DOHH2 (cell line): Measurements from ENCODE around the gene OPN3.

Experiments used
- H3F3A ChIP-seq: fragments of 200-600 bp; sonication (generic), shearing (Covaris generic); 2 replicates; pipeline ENCODE4 v1.6.0; 2016; ENCODE audit warnings: antibody characterized with exemption, mild to moderate bottlenecking; ENCODE audit not compliant: control insufficient read depth, insufficient read depth
- H3K27ac ChIP-seq: fragments of 200-600 bp; sonication (generic); 2 replicates; pipeline ENCODE4 v1.5.1; 2014; ENCODE audit warnings: low read depth, mild to moderate bottlenecking, low read length, moderate library complexity
- H3K27me3 ChIP-seq: fragments of 200-600 bp; sonication (generic); 2 replicates; pipeline ENCODE4 v1.6.1; 2014; ENCODE audit warnings: mild to moderate bottlenecking, low read length, mixed read lengths; ENCODE audit not compliant: control insufficient read depth
- H3K36me3 ChIP-seq: fragments of 200-600 bp; sonication (generic); 2 replicates; pipeline ENCODE4 v1.6.1; 2014; ENCODE audit warnings: mild to moderate bottlenecking, low read length, moderate library complexity, mixed read lengths; ENCODE audit not compliant: control insufficient read depth
- H3K4me1 ChIP-seq: fragments of 200-600 bp; sonication (generic); 2 replicates; pipeline ENCODE4 v1.6.1; 2014; ENCODE audit warnings: mild to moderate bottlenecking, low read length, mixed read lengths; ENCODE audit not compliant: control insufficient read depth
- H3K4me2 ChIP-seq: fragments of 200-600 bp; sonication (generic); 2 replicates; pipeline ENCODE4 v1.6.0; 2014; ENCODE audit warnings: mild to moderate bottlenecking, low read length, moderate library complexity
- H3K4me3 ChIP-seq: fragments of 200-600 bp; sonication (generic); 2 replicates; pipeline ENCODE4 v1.5.1; 2014; ENCODE audit warnings: mild to moderate bottlenecking, low read length, mixed read lengths
- H3K79me2 ChIP-seq: fragments of 200-600 bp; sonication (generic); 2 replicates; pipeline ENCODE4 v1.6.1; 2014; ENCODE audit warnings: mild to moderate bottlenecking, low read length, mixed read lengths; ENCODE audit not compliant: control insufficient read depth
- H3K9me2 ChIP-seq: fragments of 200-600 bp; sonication (generic); replicated peaks from 2 replicates; pipeline ENCODE4 v1.6.1; 2014; ENCODE audit warnings: mild to moderate bottlenecking, low read length, mixed read lengths; ENCODE audit not compliant: control insufficient read depth
- H3K9me3 ChIP-seq: fragments of 200-600 bp; sonication (generic); 2 replicates; pipeline ENCODE4 v1.6.1; 2014; ENCODE audit warnings: antibody characterized with exemption, low read length, mixed read lengths; ENCODE audit not compliant: control insufficient read depth, insufficient read depth
- H4K20me1 ChIP-seq: fragments of 200-600 bp; sonication (generic); 2 replicates; pipeline ENCODE4 v1.6.0; 2014; ENCODE audit warnings: low read depth, mild to moderate bottlenecking, antibody characterized with exemption, low read length, moderate library complexity; ENCODE audit not compliant: control insufficient read depth, insufficient read depth
- EZH2phosphoT487 ChIP-seq: fragments of 200-600 bp; sonication (generic); IDR thresholded peaks from 2 replicates; pipeline ENCODE4 v1.6.1; 2017; ENCODE audit warnings: borderline replicate concordance, mild to moderate bottlenecking, antibody characterized with exemption, low read length, moderate library complexity, mixed read lengths
- TF ChIP-seq, protein P1 (sequence below): fragments of 200-600 bp; sonication (generic); IDR thresholded peaks from one replicate; pipeline ENCODE4 v1.5.1; 2014; ENCODE audit warnings: antibody characterized with exemption, mild to moderate bottlenecking, low read depth, low read length; ENCODE audit not compliant: poor library complexity, severe bottlenecking

OPN3 gene

DNA sequence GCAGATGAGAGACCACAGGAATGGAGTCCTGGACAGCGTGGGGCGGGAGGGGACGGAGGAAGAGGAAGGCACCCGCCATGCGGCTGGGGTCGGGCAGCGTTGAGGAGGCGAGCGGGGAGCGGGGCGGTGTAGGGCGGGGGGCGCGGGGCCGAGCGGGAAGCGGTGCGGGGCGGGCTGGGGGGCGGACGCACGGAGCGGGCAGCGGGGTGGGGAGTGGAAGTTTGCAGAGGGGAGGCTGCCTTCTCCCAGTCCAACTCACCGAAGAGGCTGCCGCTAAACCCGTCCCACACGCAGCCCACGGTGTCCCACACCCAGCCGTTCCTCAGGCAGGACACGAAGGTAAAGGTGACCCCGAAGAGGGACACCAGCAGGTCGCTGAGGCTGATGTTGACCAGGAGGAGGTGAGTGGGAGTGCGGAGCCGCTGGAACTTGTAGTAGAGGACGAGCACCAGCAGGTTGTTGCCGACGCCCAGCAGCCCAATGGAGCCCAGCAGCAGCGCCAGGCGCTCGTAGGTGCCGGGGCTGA lies 483 bp downstream of the OPN3 start:
- Histone ChIP-seq H4K20me1 (no peaks in the 10 kb centered on the region), H3K9me2 (no peaks in the 10 kb centered on the region), H3K4me1 (peaks cover 55% of the 10 kb centered on the region), H3K4me2 (peak overlapping the region; percentile 94), H3K27ac (no peak overlapping the region), H3K27me3 (no peaks in the 10 kb centered on the region), H3K79me2 (peaks cover 16% of the 10 kb centered on the region), H3K36me3 (peaks cover 13% of the 10 kb centered on the region), H3K4me3 (peak overlapping the region; percentile 82), H3F3A (peaks cover 8% of the 10 kb centered on the region), H3K9me3 (no peaks in the 10 kb centered on the region)
- TF ChIP-seq EZH2phosphoT487, result no peak
- TF ChIP-seq, protein P1, sequence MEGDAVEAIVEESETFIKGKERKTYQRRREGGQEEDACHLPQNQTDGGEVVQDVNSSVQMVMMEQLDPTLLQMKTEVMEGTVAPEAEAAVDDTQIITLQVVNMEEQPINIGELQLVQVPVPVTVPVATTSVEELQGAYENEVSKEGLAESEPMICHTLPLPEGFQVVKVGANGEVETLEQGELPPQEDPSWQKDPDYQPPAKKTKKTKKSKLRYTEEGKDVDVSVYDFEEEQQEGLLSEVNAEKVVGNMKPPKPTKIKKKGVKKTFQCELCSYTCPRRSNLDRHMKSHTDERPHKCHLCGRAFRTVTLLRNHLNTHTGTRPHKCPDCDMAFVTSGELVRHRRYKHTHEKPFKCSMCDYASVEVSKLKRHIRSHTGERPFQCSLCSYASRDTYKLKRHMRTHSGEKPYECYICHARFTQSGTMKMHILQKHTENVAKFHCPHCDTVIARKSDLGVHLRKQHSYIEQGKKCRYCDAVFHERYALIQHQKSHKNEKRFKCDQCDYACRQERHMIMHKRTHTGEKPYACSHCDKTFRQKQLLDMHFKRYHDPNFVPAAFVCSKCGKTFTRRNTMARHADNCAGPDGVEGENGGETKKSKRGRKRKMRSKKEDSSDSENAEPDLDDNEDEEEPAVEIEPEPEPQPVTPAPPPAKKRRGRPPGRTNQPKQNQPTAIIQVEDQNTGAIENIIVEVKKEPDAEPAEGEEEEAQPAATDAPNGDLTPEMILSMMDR, result no peak

DNA sequence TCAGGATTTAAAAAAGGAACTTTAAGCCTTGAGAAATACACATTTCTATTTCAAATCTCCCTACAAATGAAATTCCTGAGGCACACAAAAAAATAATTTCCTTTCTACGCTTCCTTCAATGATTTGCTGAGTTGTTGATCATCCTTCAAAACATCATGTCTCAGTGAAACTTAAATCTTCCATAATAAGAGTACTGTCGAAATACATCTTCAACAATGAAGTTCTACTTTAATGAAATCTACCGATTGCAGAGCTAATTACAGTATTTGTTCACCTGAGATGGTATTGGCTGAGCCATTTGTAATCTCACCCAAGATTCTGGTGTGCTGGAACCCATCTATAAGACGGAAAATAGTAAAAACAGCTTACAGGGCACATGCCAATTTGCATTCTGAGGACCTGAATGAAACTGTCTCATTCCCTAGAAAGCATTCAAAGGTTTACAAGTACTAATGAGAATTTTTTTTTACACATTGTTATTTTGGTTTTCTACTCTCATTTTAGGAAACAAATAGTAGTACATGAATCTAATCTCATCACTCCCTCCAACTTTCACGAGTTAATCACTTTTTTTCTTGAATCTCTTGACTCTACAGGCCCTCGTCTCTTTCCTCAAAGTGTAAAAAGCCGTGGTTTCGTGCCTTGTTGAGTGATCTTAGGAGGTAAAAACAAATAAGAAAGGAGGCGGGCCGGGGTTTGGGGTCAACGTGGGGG lies 1.1 kb downstream of the OPN3 start:
- Histone ChIP-seq H3K4me3 (peak overlapping the region; percentile 82), H3K36me3 (peaks cover 18% of the 10 kb centered on the region), H3K27me3 (no peaks in the 10 kb centered on the region), H3K4me2 (peak overlapping the region; percentile 94), H3K9me2 (no peaks in the 10 kb centered on the region), H3K27ac (no peak overlapping the region), H3K4me1 (peaks cover 55% of the 10 kb centered on the region), H3K9me3 (no peaks in the 10 kb centered on the region), H3K79me2 (peaks cover 16% of the 10 kb centered on the region), H3F3A (peaks cover 8% of the 10 kb centered on the region), H4K20me1 (no peaks in the 10 kb centered on the region)
- TF ChIP-seq, protein P1, result no peak
- no peak for TF ChIP-seq EZH2phosphoT487

DNA sequence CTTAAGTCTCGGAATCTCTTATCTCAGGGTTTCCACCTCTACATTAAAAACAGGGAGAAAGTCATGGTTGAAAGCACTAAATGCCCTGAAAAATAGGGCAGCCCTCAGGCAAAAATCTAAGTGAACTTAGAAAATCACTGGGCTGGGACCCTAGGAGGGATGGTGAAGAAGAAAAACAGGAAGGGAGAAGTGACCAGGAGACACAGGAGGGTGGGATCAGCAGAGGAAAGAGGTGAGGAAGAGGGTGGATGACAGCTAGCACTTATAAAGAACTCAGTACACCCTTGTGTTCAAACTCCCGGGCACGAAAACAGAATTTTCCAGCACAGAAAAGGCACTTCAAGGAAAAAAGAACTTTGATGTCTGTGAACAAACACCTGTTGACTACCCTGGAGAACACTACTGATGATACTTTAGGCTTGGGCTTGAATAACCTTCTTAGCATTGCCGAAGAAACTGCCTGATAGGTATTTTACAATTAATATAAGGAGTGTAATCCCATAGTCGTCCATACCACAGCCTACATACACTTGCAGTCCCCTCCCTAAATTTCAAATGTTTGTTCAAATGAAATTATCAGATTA lies 2.0 kb downstream of the OPN3 start:
- H4K20me1 ChIP-seq, result no peaks in the 10 kb centered on the region
- peaks cover 18% of the 10 kb centered on the region for H3K36me3 ChIP-seq
- no peak for TF ChIP-seq EZH2phosphoT487
- TF ChIP-seq, protein P1, result no peak
- no peaks in the 10 kb centered on the region for H3K9me2 ChIP-seq
- no peak overlapping the region for H3K27ac ChIP-seq
- H3F3A ChIP-seq, result peaks cover 8% of the 10 kb centered on the region
- H3K9me3 ChIP-seq, result no peaks in the 10 kb centered on the region
- H3K27me3 ChIP-seq, result no peaks in the 10 kb centered on the region
- H3K79me2 ChIP-seq, result peaks cover 16% of the 10 kb centered on the region
- H3K4me1 ChIP-seq, result peaks cover 51% of the 10 kb centered on the region
- peak overlapping the region; percentile 94 for H3K4me2 ChIP-seq
- no peak overlapping the region for H3K4me3 ChIP-seq
